ENCODE measurements around the gene ZNF629.

Gene ZNF629

DNA sequence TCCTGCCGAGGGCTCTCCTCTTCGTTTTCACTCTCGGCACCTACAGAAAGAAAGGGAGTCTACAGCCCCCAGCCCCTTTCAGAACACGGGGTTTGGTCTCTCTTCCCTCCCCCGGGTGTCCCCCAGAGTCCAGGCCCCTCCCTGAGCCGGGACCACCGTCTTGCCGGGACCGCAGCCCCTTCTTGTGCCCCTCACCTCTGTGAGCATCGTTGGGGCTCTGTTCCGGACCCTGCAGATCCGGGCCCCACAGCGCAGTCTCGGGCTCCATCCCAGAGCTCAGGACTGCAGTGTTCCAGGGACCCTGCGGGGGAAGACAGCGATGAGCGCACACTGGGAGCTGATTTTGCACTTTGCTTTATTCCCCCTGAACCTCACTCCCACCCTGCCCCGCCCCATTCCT is 2.8 kb downstream of the ZNF629 start:
- TF ChIP-seq CTCF (conservative IDR thresholded peaks at IDR 0.05; ENCODE audit: low read depth, low read length): no peak
- H3K4me3 ChIP-seq (ENCODE audit: low read length): no peak overlapping the region
- DNase-seq (ENCODE audit: low read depth): no peak

- TF ChIP-seq CTCF (conservative IDR thresholded peaks at IDR 0.05; ENCODE audit: low read depth, low read length): no peak
- no peak for DNase-seq (ENCODE audit: low read depth)
- no peak overlapping the region for H3K4me3 ChIP-seq (ENCODE audit: low read length)
Measured at GRCh38 chr16:30783280-30784109, 3.5 kb downstream of the ZNF629 start.

GRCh38 chr16:30782486-30783279 is 4.3 kb downstream of the ZNF629 start:
- no peak overlapping the region for H3K4me3 ChIP-seq (ENCODE audit: low read length)
- no peak for TF ChIP-seq CTCF (conservative IDR thresholded peaks at IDR 0.05; ENCODE audit: low read depth, low read length)
- no peak for DNase-seq (ENCODE audit: low read depth)

DNA sequence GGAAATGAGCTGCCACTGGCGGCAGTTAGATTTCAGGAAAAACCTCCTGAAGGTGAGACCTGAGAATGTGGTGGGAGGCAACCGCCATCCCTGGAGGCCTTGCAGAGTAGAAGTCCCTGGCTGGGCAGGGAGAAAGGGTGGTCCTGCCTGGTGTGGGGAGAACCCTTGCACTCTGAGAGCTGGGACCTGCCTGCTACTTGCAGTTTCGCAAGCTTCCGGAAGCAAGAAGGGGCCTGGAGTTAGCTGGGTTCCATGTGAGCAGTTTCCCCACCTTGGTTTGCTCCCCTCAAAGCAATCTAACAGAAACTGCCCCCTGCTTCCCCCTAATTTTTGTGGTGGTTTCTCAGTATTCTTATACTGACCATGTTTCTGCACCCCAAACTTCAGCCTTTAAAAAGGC is 6.5 kb downstream of the ZNF629 start:
- no peak overlapping the region for H3K4me3 ChIP-seq (ENCODE audit: low read length)
- no peak for TF ChIP-seq CTCF (conservative IDR thresholded peaks at IDR 0.05; ENCODE audit: low read depth, low read length)
- DNase-seq (ENCODE audit: low read depth): no peak

- TF ChIP-seq CTCF (conservative IDR thresholded peaks at IDR 0.05; ENCODE audit: low read depth, low read length): no peak
- DNase-seq (ENCODE audit: low read depth): no peak
- no peak overlapping the region for H3K4me3 ChIP-seq (ENCODE audit: low read length)
Measured at GRCh38 chr16:30780021-30780420, 7.0 kb downstream of the ZNF629 start.

DNA sequence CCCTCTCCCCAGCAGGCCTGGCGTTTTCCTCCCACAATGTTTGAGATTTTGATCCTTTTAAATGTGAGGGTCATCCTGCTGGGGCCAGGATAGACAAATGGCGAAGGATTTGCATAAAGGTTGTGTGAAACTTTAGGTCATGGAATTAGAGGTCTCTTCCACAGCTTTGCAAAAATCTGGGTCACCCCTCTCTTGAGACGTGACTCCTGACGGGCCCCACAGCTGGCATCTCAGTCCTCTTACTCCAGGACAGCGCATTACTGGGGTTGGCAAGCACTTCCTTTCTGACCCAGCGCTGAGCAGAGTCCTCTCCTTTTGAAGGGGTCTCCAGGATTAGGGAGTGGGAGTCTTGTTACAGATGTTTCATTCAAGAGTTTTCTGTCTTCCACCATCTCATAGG is 7.4 kb downstream of the ZNF629 start:
- H3K4me3 ChIP-seq (ENCODE audit: low read length): no peak overlapping the region
- no peak for DNase-seq (ENCODE audit: low read depth)
- no peak for TF ChIP-seq CTCF (conservative IDR thresholded peaks at IDR 0.05; ENCODE audit: low read depth, low read length)
